Stimulated activated naive CD8-positive, alpha-beta T cell treated with anti-CD3 and anti-CD28 coated beads, Interleukin-15, Interleukin-2, amounts not matched to agents 100 ng/mL and 50 ng/mL, for 24 hours (primary cell): ENCODE results near the gene CD53.

Experiments
- H3K27ac Mint-ChIP-seq: one replicate; pipeline ENCODE4 v1.8.0; 2021; ENCODE audit warnings: mild to moderate bottlenecking, mixed read lengths
- H3K27me3 Mint-ChIP-seq: one replicate; pipeline ENCODE4 v1.8.0; 2021; ENCODE audit warnings: mixed read lengths
- H3K36me3 Mint-ChIP-seq: one replicate; pipeline ENCODE4 v1.8.0; 2021; ENCODE audit warnings: low read depth, mixed read lengths
- H3K4me1 Mint-ChIP-seq: one replicate; pipeline ENCODE4 v1.8.0; 2021; ENCODE audit warnings: low read depth, mixed read lengths
- H3K4me3 Mint-ChIP-seq: one replicate; pipeline ENCODE4 v1.8.0; 2021; ENCODE audit warnings: mild to moderate bottlenecking, mixed read lengths
- H3K9me3 Mint-ChIP-seq: one replicate; pipeline ENCODE4 v1.8.0; 2021; ENCODE audit warnings: mixed read lengths

CD53 gene

DNA sequence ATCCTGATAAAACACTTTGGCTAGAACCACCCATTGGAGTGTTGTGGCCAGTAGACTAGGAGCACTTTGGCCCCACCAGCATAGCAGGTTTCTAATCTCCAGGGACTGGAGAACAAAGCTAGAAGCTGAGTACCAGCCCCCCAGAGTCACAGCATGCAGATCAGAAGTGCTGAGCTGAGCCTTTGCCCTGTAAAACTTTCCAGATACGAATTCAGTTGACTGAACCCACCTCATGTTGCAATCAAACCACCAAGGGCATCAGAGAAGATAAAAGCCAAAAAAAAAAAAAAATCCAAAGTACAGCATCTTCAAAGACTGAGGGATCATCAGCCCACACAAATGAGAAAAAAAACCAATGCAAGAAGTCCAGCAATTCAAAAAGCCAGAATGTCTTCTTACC lies 8.7 kb upstream of the CD53 start:
- Mint-ChIP-seq H3K27me3 (no peaks in the 10 kb centered on the region), H3K9me3 (peaks cover 39% of the 10 kb centered on the region), H3K36me3 (peaks cover 9% of the 10 kb centered on the region), H3K27ac (peak overlapping the region; percentile 74), H3K4me3 (peak overlapping the region; percentile 6), H3K4me1 (peaks cover 32% of the 10 kb centered on the region)

DNA sequence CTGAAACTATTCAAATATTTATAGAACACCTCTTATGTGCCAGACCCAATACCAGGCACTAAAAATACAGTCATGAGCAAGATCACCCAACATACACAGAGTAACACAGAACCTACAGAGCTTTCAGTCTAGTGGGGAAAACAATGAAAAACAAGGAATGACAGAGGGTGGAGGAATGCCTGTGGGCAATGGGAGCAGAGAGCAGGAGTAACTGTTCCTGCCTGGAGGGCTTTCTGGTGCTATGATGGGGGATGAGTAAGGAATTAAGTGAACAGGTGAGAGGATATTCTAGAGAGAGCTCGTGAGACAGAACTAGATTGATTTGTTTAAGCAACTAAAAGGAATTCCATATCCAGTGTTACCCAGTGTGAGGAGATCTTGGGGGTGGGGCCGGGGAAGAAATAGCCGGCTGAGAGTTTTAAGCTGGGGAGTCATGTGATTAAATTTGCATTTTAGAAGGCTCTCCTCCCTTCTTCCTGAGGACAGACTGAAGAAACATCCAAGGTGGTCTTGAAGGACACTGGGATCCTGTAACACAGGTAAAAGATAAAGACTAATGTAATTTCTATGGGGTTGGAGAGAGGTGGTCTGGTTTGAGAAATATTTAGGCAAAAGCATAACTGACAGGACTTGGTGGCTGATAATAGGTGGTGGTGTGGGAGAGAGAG lies 2.1 kb upstream of the CD53 start:
- Mint-ChIP-seq H3K36me3 (peaks cover 15% of the 10 kb centered on the region), H3K27me3 (no peaks in the 10 kb centered on the region), H3K27ac (peak overlapping the region; percentile 99), H3K9me3 (peaks cover 14% of the 10 kb centered on the region), H3K4me3 (peak overlapping the region; percentile 65), H3K4me1 (peaks cover 37% of the 10 kb centered on the region)

GRCh38 chr1:110872366-110872744 lies 593 bp upstream of the CD53 start:
- Mint-ChIP-seq H3K9me3 (peaks cover 7% of the 10 kb centered on the region), H3K27me3 (no peaks in the 10 kb centered on the region), H3K4me3 (peak overlapping the region; percentile 97), H3K27ac (peak overlapping the region; percentile 99), H3K4me1 (peaks cover 52% of the 10 kb centered on the region), H3K36me3 (peaks cover 28% of the 10 kb centered on the region)

- Mint-ChIP-seq H3K4me1 (peaks cover 66% of the 10 kb centered on the region), H3K27ac (peak overlapping the region; percentile 99), H3K4me3 (peak overlapping the region; percentile 97), H3K9me3 (no peaks in the 10 kb centered on the region), H3K27me3 (no peaks in the 10 kb centered on the region), H3K36me3 (peaks cover 40% of the 10 kb centered on the region)
Measured at GRCh38 chr1:110873856-110874255, 908 bp downstream of the CD53 start.

DNA sequence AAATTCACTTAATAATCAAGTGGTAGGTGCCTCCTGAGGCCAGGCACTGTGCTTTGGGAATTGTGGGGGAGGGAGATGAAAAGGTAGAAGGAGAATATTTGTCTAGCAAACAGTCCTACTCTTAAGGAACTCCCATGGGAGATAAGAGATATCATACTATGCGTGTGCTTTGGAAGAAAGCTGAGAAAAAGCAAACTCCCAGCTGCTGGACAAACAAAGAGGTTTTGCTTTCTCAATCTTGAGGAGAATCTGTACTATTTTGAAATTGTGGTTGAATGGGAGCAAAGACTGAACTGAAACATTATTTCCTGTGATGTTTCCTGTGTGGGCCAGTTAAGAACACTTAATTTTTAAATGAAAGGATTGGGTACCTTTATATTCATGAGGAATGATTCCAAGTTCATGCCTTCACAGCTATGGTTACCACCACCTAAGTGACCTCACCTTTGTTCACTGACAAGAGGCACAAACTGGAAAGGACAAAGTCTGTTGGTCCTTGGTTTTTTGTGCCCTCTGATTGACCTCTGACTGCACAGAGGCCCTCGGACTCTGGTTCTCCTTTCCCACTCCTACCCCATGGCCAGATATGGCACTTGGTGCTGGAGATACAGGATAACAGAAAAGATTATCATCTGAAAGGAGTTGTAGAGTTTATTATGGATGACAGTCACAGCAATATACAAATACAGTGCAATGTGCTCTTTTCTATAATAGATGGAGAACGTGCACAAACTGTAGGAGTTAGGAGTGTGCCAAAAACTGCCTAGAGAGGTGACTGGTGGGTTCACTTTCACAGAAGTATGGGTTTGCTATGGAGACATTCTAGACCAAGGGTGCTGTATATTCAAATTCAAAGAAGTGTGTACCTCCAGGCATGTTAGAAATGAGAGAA lies 1.6 kb downstream of the CD53 start:
- Mint-ChIP-seq H3K4me1 (peaks cover 72% of the 10 kb centered on the region), H3K36me3 (peaks cover 40% of the 10 kb centered on the region), H3K4me3 (peak overlapping the region; percentile 97), H3K27me3 (no peaks in the 10 kb centered on the region), H3K9me3 (no peaks in the 10 kb centered on the region), H3K27ac (peak overlapping the region; percentile 99)

GRCh38 chr1:110875216-110875731 lies 2.3 kb downstream of the CD53 start:
- Mint-ChIP-seq H3K36me3 (peaks cover 40% of the 10 kb centered on the region), H3K9me3 (no peaks in the 10 kb centered on the region), H3K27me3 (no peaks in the 10 kb centered on the region), H3K4me3 (peak overlapping the region; percentile 97), H3K27ac (peak overlapping the region; percentile 99), H3K4me1 (peaks cover 76% of the 10 kb centered on the region)

DNA sequence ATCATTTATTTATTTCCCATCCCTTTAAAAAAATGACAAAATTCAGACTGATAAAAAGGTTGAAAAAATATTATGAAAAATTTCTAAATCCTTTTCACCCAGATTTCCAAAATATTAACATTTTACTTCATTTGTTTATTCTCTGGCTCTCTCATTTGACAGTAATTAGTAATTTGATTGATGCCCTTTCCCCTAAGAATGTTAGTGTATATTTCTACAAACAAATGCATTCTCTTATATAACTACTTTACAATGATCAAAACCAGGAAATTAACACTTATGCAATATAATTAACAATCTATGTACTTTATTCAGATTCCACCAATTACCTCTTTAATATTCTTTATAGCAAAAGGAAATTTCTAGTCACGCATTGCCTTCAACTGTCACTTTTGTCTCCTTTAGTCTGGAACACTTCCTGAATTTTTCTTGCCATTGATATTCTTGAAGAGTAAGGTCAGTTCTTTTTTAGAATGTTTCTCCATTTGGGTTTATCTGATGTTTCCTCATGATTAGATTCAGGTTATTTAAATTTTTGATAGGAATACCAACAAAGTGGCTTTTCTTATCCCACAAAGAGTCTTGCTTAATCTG lies 3.9 kb downstream of the CD53 start:
- H3K36me3 Mint-ChIP-seq = peaks cover 47% of the 10 kb centered on the region

GRCh38 chr1:110877364-110877763 lies 4.4 kb downstream of the CD53 start:
- Mint-ChIP-seq H3K4me1 (peaks cover 77% of the 10 kb centered on the region), H3K36me3 (peaks cover 50% of the 10 kb centered on the region), H3K9me3 (no peaks in the 10 kb centered on the region), H3K27ac (peak overlapping the region; percentile 100), H3K4me3 (peak overlapping the region; percentile 97), H3K27me3 (no peaks in the 10 kb centered on the region)

More for the DNA sequence above, 3.9 kb downstream of the CD53 start:
- H3K9me3 Mint-ChIP-seq = no peaks in the 10 kb centered on the region
- H3K4me1 Mint-ChIP-seq = peaks cover 77% of the 10 kb centered on the region
- H3K4me3 Mint-ChIP-seq = peak overlapping the region; percentile 97
- no peaks in the 10 kb centered on the region for H3K27me3 Mint-ChIP-seq
- H3K27ac Mint-ChIP-seq = peak overlapping the region; percentile 100

DNA sequence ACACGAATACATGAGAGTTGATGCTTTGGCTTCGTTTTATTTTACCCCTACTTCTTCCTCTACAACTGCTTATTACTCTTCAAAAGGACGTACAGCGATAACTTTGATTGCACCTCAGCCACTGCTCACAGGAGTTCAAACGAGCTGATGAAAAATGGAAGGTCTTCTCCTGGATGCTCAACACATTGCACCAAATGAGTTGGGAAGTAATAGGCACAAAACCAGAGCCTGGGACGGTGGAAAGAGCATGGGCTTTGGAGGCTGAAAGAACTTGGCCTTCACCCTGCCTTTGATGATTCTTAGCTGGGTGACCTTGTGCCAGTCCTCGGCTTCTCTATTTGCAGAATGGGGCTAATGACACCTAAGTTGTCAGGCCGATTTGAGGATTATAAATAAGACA lies 4.8 kb downstream of the CD53 start:
- peak overlapping the region; percentile 100 for H3K27ac Mint-ChIP-seq
- no peaks in the 10 kb centered on the region for H3K27me3 Mint-ChIP-seq
- peak overlapping the region; percentile 97 for H3K4me3 Mint-ChIP-seq
- H3K4me1 Mint-ChIP-seq = peaks cover 77% of the 10 kb centered on the region
- H3K36me3 Mint-ChIP-seq = peaks cover 54% of the 10 kb centered on the region
- H3K9me3 Mint-ChIP-seq = no peaks in the 10 kb centered on the region

- H3K27ac Mint-ChIP-seq = peak overlapping the region; percentile 100
- no peaks in the 10 kb centered on the region for H3K9me3 Mint-ChIP-seq
- peaks cover 57% of the 10 kb centered on the region for H3K36me3 Mint-ChIP-seq
- H3K4me1 Mint-ChIP-seq = peaks cover 82% of the 10 kb centered on the region
- no peaks in the 10 kb centered on the region for H3K27me3 Mint-ChIP-seq
- H3K4me3 Mint-ChIP-seq = peak overlapping the region; percentile 97
Measured at GRCh38 chr1:110878591-110878990, 5.6 kb downstream of the CD53 start.

GRCh38 chr1:110878993-110879392 lies 6.0 kb downstream of the CD53 start:
- H3K27me3 Mint-ChIP-seq = no peaks in the 10 kb centered on the region
- H3K9me3 Mint-ChIP-seq = no peaks in the 10 kb centered on the region
- peaks cover 58% of the 10 kb centered on the region for H3K36me3 Mint-ChIP-seq
- H3K4me3 Mint-ChIP-seq = peak overlapping the region; percentile 97
- H3K4me1 Mint-ChIP-seq = peaks cover 86% of the 10 kb centered on the region
- peak overlapping the region; percentile 100 for H3K27ac Mint-ChIP-seq

DNA sequence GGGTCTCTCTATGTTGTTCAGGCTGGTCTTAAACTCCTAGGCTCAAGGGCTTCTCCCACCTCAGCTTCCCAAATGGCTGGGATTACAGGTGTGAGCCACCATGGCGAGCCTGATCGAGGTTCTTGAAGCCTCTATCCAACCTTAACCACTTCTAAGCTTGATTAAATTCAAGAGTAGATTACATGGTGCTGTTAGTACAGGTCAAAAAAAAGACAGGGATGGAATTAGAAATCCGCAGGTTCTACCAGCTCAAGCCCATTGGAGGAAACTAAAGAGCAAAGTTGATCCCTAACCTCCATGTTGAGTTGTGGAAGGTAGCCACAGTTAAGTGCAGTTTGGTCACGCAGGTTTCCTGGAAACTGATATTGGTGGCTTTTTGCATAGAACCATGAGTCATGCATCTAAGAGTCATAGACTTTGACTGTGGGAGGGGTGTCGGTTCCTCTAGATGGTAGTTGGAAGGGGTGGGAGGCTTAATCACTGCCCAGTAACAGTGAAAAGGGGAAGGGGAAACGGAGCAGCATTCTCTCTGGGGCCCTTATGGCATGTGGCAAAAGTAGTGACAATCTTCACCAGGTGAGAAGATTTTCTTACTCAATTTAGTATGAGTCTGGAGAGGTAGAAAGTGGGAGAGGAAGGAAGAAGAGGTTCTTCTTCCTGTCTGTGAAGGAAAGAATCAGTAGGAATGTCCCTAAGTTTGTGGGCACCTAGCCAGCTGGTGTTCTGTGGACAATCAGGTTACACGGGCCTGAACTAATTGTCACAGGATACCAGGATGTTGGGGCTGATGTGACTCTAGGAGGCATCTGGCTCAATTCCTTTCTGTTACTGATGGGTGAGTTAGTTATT lies 7.0 kb downstream of the CD53 start:
- Mint-ChIP-seq H3K4me1 (peaks cover 95% of the 10 kb centered on the region), H3K4me3 (peak overlapping the region; percentile 97), H3K27ac (peak overlapping the region; percentile 100), H3K9me3 (no peaks in the 10 kb centered on the region), H3K36me3 (peaks cover 60% of the 10 kb centered on the region), H3K27me3 (no peaks in the 10 kb centered on the region)

- Mint-ChIP-seq H3K27ac (peak overlapping the region; percentile 100), H3K4me3 (peak overlapping the region; percentile 97), H3K4me1 (peaks cover 99% of the 10 kb centered on the region), H3K36me3 (peaks cover 52% of the 10 kb centered on the region), H3K27me3 (no peaks in the 10 kb centered on the region), H3K9me3 (no peaks in the 10 kb centered on the region)
Measured at GRCh38 chr1:110880708-110881374, 7.9 kb downstream of the CD53 start.

DNA sequence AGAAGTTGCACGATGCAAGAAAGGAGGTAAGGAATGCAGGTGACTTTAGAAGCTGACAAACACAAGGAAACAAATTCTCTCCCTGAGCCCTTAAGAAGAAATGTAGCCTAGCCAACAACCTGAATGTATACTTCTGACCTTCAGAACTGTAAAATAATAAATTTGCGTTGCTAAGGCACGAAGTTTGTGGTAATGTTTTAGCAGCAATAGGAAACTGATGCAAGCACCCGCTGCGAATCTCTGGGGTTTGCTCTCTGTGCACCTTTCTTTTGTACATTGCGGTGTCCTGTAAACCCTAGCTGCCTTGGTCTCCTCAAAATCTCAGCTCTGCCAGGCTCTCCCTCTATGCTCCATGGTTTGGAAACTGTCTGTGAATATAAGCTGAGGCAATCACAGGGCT lies 15.1 kb downstream of the CD53 start:
- Mint-ChIP-seq H3K36me3 (peaks cover 67% of the 10 kb centered on the region), H3K4me3 (peak overlapping the region; percentile 71), H3K27me3 (no peaks in the 10 kb centered on the region), H3K4me1 (peaks cover 97% of the 10 kb centered on the region), H3K9me3 (peaks cover 7% of the 10 kb centered on the region), H3K27ac (peak overlapping the region; percentile 95)
